Smooth muscle cell of the brain vasculature (primary cell): ENCODE measurements around the gene CMIP.

Experiments used
- DNase-seq: peaks from one replicate; pipeline ENCODE4 v3.0.0-alpha.2; 2012; ENCODE audit warnings: low read depth, low spot score

Gene CMIP

GRCh38 chr16:81700780-81701165 lies 256.2 kb downstream of the CMIP start:
- DNase-seq = no peak

GRCh38 chr16:81701296-81701970 lies 256.8 kb downstream of the CMIP start:
- DNase-seq = no peak

- DNase-seq = no peak
These were observed 257.9 kb downstream of the CMIP start for GRCh38 chr16:81702506-81702905.

GRCh38 chr16:81703177-81704155 lies 258.9 kb downstream of the CMIP start:
- peak; percentile 45 for DNase-seq

GRCh38 chr16:81705261-81705660 lies 260.7 kb downstream of the CMIP start:
- no peak for DNase-seq

- DNase-seq = no peak
These were observed 262.0 kb downstream of the CMIP start for GRCh38 chr16:81706327-81707295.

- no peak for DNase-seq
These were observed 263.0 kb downstream of the CMIP start for GRCh38 chr16:81707411-81708265.

GRCh38 chr16:81708266-81709015 lies 263.8 kb downstream of the CMIP start:
- no peak for DNase-seq

- DNase-seq = no peak
These were observed 264.6 kb downstream of the CMIP start for GRCh38 chr16:81709016-81709900.

- no peak for DNase-seq
These were observed 265.4 kb downstream of the CMIP start for GRCh38 chr16:81710044-81710443.

GRCh38 chr16:81710596-81710995 lies 266.0 kb downstream of the CMIP start:
- no peak for DNase-seq

- peak; percentile 96 for DNase-seq
These were observed 267.2 kb downstream of the CMIP start for GRCh38 chr16:81711657-81712319.

- DNase-seq = no peak
These were observed 268.1 kb downstream of the CMIP start for GRCh38 chr16:81712681-81713080.

GRCh38 chr16:81713295-81713772 lies 268.7 kb downstream of the CMIP start:
- DNase-seq = no peak

- DNase-seq = no peak
These were observed 269.2 kb downstream of the CMIP start for GRCh38 chr16:81713796-81714195.

GRCh38 chr16:81714583-81714982 lies 270.0 kb downstream of the CMIP start:
- DNase-seq = no peak

GRCh38 chr16:81715358-81716196 lies 271.0 kb downstream of the CMIP start:
- no peak for DNase-seq
